Activated effector memory CD4-positive, alpha-beta T cell treated with Interleukin-2 at 50 U/mL for 16 hours (primary cell): ENCODE data around the gene OR6C68.
"Not testable (repeated sequence)": the region's sequence is repeated elsewhere in the genome, so short reads cannot be mapped to it uniquely, and the experiment has no call there.

ENCODE experiments used
- DNase-seq: peaks from one replicate; pipeline ENCODE4 v3.0.0-alpha.2; 2020

The OR6C68 gene

DNA sequence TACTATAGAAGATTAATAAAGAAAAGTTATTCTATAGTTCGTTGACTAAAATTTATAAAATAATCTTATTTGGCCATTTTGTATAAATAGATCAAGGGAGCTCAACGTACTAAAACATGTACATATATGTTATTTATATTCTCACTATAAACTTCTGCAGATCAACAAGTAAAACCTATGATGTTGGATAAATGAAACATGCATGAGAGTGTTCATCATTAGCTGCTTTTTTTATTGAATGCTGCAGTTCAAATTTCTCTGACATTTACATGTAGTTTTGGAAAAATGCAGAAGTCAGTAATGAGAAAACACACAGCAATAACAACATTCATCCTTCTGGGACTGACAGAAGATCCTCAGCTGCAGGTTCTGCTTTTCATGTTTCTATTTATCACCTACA is at the start of gene OR6C68:
Gene OR6C68, plus strand, starts transcription at position 301 of the 400 bp plus-strand sequence. Its CDS starts 0 bp downstream, at position 301.
- no peak for DNase-seq

DNA sequence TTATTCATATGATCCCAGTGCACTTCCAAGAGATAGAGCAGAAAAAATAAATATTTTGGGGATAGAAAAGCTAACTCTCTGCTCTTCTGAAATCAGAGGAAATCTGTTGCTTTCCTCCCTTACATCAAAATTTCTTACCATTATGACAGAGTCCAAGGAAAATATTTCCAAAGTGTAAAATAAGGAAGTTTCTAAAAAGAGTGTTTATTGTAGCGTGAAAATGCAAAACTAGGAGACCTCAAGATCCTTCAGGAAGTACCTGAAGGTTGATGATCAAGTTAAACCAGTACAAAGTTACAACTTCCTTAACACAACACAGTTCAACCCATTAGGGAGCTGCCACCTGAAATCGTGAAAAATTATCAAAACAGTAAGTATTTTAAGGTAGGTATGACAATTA is 48.4 kb upstream of the OR6C68 start, which contains the start of gene OR6C2:
Gene OR6C2, plus strand, starts transcription at position 301 of the 400 bp plus-strand sequence. CDS start 8,138 bp downstream, outside the sequence.
- DNase-seq: no peak

DNA sequence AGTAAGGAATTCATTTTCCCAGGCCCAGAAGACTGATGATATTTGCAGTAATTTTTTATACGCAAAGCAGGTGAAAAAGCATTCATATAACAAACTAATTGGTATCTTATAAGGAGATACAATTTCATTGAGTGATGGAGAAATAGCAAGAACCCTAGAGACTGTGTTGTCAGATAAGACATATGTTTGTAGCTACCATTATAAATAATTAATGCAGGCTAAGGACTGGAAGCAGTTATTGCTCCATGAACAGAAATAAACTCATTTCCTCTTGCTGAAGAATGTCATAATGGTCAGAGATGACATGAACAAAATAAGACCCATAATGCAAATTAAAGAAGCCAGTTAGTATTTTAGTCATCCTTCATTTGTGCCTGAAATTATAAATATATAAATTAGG is 46.8 kb upstream of the OR6C68 start:
- DNase-seq: no peak

DNA sequence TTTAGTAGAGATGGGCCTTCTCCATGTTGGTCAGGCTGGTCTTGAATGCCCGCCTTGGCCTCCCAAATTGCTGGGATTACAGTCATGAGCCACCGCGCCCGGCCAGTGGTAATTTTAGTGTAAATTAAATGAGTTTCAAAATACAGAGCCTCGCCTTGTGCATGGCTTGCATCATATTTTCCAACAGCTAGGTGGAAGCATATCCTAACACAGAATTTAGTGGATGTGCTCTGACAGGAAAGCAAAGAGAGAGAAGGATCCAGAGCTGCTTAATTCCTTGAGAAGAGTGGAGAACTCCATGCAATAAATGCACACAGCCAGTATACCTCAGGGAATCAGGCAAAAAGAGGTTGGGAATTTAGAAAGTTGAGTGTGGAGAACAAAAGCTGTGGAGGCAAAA is 45.9 kb upstream of the OR6C68 start:
- no peak for DNase-seq

DNA sequence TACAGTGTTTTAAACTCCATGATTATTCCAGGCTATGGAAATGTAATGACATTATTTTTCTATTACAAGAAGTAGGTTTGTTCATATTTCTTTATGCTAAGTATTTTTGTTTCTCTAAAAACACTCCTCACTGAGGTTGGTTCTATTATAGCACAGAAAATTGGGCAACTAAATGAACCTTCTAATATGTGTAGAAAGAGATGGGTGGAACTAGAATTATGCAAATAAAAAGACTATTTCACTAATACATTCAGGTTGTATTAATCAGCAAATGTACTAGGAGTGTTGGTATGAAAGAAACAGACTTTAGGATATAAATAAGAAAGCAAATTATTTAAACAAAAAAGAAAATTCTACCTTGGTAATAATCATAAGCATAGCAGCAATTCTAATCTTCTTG is 43.4 kb upstream of the OR6C68 start:
- no peak for DNase-seq

DNA sequence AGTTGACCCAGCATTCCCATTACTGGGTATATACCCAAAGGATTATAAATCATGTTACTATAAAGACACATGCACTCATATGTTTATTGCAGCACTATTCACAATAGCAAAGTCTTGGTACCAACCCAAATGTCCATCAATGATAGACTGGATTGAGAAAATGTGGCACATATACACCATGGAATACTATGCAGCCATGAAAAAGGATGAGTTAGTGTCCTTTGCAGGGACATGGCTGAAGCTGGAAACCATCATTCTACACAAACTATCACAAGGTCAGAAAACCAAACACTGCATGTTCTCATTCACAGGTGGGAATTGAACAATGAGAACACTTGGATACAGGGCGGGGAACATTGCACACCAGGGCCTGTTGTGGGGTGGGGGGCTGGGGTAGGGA is 27.3 kb upstream of the OR6C68 start:
- DNase-seq: not testable (repeated sequence)

DNA sequence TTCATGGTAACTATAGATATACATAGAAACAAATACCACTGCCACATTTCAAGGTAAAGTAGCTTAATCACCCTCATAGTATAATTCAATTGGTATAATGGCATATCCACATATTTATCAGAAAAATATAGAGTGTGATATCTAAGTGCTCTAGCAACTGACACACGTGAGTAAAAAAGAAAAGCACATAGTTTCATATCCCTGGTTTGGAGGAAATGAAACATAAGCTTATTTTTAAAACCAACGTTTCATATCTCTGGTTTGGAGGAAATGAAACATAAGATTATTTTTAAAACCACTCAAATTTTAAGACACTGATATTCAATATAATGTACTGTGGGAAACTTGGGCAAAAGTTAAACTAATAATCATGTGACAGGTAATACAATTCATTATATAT is 24.3 kb upstream of the OR6C68 start:
- DNase-seq: no peak

DNA sequence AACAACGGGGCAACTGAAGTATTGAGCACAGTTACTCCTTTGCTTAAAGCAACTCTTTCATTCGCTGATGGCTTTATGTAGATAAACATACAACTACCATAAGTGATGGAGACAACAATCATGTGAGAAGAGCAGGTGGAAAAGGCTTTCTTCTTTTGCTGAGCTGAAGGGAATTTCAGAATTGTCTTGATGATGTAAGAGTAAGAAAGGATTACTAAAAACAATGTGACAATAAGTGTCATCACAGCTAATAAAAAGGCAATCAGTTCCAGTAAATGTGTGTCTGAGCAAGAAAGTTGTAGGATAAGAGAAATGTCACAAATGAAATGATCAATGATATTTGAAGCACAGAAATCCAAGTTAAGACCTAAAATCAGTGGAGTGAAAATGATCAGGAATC is 22.9 kb upstream of the OR6C68 start:
- DNase-seq: no peak

DNA sequence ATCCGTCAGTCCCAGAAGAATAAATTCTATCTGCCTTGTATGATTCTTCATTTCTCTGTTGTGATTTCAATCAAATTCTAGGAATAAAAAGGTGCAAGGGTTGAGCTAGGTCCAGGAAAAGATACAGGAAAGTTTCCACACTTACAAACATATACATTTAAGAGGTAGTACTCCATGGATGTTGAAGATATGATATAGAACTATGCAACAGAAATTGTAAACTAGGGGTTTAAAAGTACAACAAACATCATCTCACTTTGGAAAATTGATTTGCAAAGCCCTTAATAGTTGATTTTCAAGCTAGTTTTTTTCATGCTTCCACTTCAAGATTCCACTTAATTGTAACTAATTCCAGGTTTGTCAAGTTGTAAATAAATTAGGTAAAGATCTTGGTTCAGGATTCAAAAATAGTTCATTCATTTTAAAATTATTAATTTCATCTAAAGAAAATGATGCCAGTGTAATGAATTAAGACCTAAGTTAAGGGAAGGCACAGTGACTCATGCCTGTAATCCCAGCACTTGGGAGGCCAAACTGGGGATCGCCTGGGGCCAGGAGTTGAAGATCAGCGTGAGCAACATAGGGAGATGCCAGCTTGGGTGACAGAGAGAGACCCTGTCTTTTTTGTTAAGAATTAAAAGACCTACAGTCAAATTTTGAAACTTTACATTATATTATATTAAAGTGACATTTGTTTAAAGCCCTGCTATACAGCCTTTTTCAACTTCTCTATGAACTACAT is 21.9 kb upstream of the OR6C68 start, which contains the start of gene OR6C70:
Gene OR6C70, minus strand, starts transcription at position 51 of the 742 bp plus-strand sequence. Its CDS starts 0 bp downstream, at position 51.
- DNase-seq: no peak

DNA sequence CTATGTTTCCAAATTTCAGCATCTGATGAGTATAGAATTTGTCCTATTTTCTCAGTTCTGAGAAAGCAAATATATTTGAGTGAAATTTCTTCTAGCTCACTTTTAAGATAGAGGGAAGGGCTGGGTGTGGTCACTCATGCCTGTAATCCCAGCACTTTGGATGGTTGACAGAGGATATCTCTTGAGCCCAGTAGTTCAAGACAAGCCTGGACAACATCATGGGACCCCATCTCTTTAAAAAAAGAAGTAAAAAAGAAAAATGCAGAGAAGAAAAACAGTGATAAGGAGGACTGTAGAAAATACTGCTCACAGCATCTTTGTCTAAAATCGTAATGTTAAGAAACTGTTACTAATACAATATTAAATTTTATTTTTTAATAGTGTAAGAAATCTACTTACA is 19.9 kb upstream of the OR6C68 start:
- DNase-seq: no peak

DNA sequence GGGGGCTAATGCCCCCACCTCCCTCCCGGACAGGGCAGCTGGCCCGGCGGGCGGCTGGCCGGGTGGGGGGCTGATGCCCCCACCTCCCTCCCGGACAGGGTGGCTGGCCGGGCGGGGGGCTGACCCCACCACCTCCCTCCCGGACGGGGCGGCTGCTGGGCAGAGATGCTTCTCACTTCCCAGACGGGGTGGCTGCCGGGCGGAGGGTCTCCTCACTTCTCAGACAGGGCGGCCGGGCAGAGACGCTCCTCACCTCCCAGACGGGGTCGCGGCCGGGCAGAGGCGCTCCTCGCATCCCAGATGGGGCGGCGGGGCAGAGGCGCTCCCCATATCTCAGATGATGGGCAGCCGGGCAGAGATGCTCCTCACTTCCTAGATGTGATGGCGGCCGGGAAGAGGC is 13.0 kb upstream of the OR6C68 start:
- not testable (repeated sequence) for DNase-seq

DNA sequence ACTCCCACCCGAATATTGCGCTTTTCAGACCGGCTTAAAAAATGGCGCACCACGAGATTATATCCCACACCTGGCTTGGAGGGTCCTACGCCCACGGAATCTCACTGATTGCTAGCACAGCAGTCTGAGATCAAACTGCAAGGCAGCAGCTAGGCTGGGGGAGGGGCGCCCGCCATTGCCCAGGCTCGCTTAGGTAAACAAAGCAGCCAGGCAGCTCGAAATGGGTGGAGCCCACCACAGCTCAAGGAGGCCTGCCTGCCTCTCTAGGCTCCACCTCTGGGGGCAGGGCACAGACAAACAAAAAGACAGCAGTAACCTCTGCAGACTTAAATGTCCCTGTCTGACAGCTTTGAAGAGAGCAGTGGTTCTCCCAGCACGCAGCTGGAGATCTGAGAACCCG is 7.9 kb upstream of the OR6C68 start:
- not testable (repeated sequence) for DNase-seq

DNA sequence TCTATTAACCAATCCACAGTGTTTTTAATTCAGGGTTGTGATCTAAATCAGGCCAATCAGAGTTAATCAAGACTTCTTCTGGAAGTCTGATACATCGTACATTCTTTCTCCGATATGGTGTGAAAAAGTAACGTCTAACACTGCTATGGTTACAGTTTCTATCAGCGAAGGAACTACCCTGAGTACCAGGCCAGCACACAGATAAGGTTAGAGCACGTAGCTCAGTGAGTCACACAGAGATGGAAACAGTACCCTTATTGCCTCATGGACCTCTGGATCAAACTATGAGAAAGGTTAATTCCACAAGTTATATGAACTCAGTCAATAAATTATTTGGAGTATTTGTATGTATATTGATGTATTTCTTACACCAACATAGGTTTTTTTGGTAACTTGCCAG is 3.3 kb downstream of the OR6C68 start:
- DNase-seq: no peak

DNA sequence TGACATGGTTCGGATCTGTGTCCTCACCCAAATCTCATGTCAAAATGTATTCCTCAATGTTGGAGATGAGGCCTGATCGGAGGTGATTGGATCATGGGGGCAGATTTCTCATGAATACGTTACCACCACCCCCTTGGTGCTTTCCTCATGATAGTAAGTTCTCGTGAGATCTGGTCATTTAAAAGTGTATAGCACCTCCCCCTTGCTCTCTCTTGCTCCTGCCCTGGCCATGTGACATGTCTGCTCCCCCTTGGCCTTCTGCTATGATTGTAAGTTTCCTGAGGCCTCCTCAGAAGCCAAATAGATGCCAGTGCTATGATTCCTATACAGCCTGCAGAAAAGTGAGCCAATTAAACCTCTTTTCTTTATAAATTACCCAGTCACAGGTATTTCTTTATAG is 7.1 kb downstream of the OR6C68 start:
- DNase-seq: no peak

DNA sequence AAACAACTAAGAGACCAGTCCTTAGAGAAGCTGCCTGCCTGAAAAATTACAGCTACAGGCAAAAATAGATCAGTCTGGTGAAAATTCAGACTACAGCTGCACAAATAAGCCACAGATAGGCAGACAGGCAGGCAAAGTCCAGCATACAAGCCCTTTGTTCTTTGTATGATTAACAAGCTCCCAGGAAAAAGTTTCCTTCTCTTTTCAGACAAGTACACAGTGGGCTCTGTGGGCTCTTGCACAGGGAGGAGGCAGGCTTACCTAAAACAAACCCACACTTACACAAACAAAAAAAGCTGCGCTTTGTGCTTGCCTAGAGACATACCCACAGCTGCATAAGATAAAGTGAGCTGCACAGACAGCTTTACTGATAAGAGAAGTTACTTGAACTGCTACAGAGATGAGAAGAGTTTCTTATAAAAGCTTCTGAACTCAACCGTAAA is 7.7 kb downstream of the OR6C68 start:
- no peak for DNase-seq

DNA sequence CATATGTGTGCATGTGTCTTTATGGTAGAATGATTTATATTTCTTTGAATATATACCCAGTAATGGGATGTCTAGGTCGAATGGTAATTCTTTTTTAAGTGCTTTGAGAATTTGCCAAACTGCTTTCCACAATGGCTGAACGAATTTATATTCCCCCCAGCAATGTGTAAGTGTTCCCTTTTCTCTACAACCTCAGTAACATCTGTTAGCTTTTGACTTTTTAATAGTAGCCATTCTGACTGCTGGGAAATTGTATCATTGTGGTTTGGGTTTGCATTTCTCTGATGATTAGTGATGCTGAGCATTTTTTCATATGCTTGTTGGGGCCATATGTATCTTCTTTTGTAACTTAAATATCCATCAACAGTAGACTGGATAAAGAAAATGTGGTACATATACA is 9.4 kb downstream of the OR6C68 start:
- DNase-seq: no peak

DNA sequence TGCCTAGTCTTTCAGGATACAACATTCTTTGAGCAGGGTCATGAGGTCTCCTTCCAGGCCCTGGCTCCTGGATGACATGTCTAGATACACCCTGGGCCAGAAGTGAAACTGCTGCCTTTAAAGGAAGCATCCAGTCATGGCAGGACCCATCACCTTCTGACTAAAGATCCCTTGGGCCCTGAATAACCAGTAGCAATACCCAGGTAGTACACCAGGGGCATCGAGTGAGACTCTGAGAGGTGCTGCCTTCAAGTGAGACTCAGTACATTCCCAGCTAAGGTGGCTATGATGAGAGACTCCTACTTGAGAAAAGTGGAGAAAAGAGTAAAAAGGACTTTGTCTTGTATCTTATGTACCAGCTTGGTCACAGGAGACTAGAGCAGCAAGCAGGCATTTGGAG is 23.5 kb downstream of the OR6C68 start:
- DNase-seq: no peak

DNA sequence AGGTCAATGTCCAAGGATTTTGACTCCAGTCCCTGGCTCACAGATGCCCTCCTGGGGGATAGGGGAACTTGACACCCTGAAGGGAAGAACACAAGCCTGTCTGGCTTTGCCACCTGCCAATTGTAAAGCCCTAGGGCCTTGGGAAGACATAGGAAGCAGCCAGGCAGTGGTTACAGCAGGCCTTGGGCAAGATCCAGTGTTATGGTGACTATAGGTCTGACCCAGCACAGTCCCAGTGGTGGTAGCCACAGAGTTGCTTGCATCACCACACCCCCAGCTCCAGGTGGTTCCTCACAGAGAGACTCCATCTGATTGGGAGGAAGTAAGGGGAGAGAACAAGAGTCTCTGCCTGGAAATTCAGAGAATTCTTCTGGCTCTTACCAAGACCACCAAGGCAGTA is 24.2 kb downstream of the OR6C68 start:
- DNase-seq: no peak
